CD14-positive monocyte (primary cell): ENCODE results near the gene HMCN2. TPM values are rescaled to one million over a fixed set of nuclear protein-coding genes. Genes with fewer than 3 reads are reported as not detected.
A peak's percentile ranks its signal among the peaks of the same experiment; 100 is the strongest.

ENCODE experiments used
- DNase-seq, 3 donors: peaks; one replicate each; pipeline ENCODE4 v3.0.0-alpha.2; 2011 to 2022
- H2AFZ ChIP-seq: 2 replicates; pipeline ENCODE4 v1.6.0; 2012; ENCODE audit warnings: mild to moderate bottlenecking, low read depth, low read length, inconsistent platforms; ENCODE audit not compliant: insufficient read depth, poor library complexity, severe bottlenecking
- H3K27ac ChIP-seq, 2 donors: 1 replicate in 1 of 2; 2 replicates in 1 of 2; pipeline ENCODE4 v1.5.1; 2012 to 2013; ENCODE audit warnings: low read length in 2 of 2, control low read depth in 1 of 2, inconsistent platforms in 1 of 2, low read depth in 1 of 2, mild to moderate bottlenecking in 1 of 2
- H3K27me3 ChIP-seq, 2 donors: one replicate each; pipeline versions ENCODE4 v1.6.0 to v1.6.1; 2011 to 2013; ENCODE audit warnings: low read length in 2 of 2; ENCODE audit not compliant: control insufficient read depth in 2 of 2, insufficient read depth in 2 of 2
- H3K36me3 ChIP-seq, 2 donors: replicated peaks in 1 of 2; 1 replicate in 1 of 2; 2 replicates in 1 of 2; pipeline versions ENCODE4 v1.5.1 to v1.6.1; 2012 to 2013; ENCODE audit warnings: low read length in 2 of 2, control low read depth in 1 of 2, inconsistent platforms in 1 of 2, mild to moderate bottlenecking in 1 of 2; ENCODE audit not compliant: insufficient read depth in 2 of 2, control insufficient read depth in 1 of 2
- H3K4me1 ChIP-seq, 2 donors: 1 replicate in 1 of 2; 2 replicates in 1 of 2; pipeline versions ENCODE4 v1.5.1 to v1.6.1; 2012 to 2013; ENCODE audit warnings: low read length in 2 of 2, control low read depth in 1 of 2, inconsistent platforms in 1 of 2, mild to moderate bottlenecking in 1 of 2, moderate library complexity in 1 of 2; ENCODE audit not compliant: insufficient read depth in 2 of 2, control insufficient read depth in 1 of 2
- H3K4me2 ChIP-seq: replicated peaks from 2 replicates; pipeline ENCODE3; 2012; ENCODE audit warnings: low read length, moderate library complexity, mild to moderate bottlenecking; ENCODE audit not compliant: poor library complexity, severe bottlenecking; ENCODE audit errors: extremely low read depth
- H3K4me3 ChIP-seq, 3 experiments: fragments of 200-600 bp in 1 of 3; sonication (generic) in 1 of 3; replicated peaks in 1 of 3; 1 replicate in 2 of 3; 2 replicates in 1 of 3; pipeline ENCODE4 v1.5.1; 2011 to 2013; ENCODE audit warnings: low read length in 3 of 3, mild to moderate bottlenecking in 3 of 3, control low read depth in 2 of 3, low read depth in 2 of 3, inconsistent platforms in 1 of 3, moderate library complexity in 1 of 3
- H3K79me2 ChIP-seq: 2 replicates; pipeline ENCODE4 v1.6.0; 2012; ENCODE audit warnings: mild to moderate bottlenecking, control low read depth, inconsistent platforms, low read length, moderate library complexity; ENCODE audit not compliant: insufficient read depth
- H3K9ac ChIP-seq: 2 replicates; pipeline ENCODE4 v1.6.0; 2017; ENCODE audit warnings: low read length, mild to moderate bottlenecking; ENCODE audit not compliant: insufficient read depth, poor library complexity, severe bottlenecking
- H3K9me3 ChIP-seq, 2 donors: replicated peaks in 1 of 2; 1 replicate in 1 of 2; 2 replicates in 1 of 2; pipeline versions ENCODE4 v1.5.1 to v1.6.1; 2012 to 2013; ENCODE audit warnings: low read length in 2 of 2, control low read depth in 1 of 2; ENCODE audit not compliant: control insufficient read depth in 1 of 2, insufficient read depth in 1 of 2
- H4K20me1 ChIP-seq: 2 replicates; pipeline ENCODE4 v1.6.0; 2012; ENCODE audit warnings: mild to moderate bottlenecking, low read length, control low read depth, moderate library complexity; ENCODE audit not compliant: insufficient read depth
- H3K27ac Mint-ChIP-seq, 7 donors: one replicate each; pipeline ENCODE4 v1.8.0; 2020; ENCODE audit warnings: mild to moderate bottlenecking in 7 of 7, mixed read lengths in 7 of 7, moderate library complexity in 6 of 7, inconsistent platforms in 2 of 7
- H3K27me3 Mint-ChIP-seq, 3 donors: one replicate each; pipeline ENCODE4 v1.8.0; 2021 to 2022; ENCODE audit warnings: low read depth in 3 of 3, mild to moderate bottlenecking in 3 of 3, mixed read lengths in 3 of 3, moderate library complexity in 3 of 3, inconsistent platforms in 1 of 3
- H3K36me3 Mint-ChIP-seq, 2 donors: one replicate each; pipeline ENCODE4 v1.8.0; 2020; ENCODE audit warnings: mixed read lengths in 2 of 2, inconsistent platforms in 1 of 2, mild to moderate bottlenecking in 1 of 2
- H3K4me1 Mint-ChIP-seq: one replicate; pipeline ENCODE4 v1.8.0; 2020; ENCODE audit warnings: mild to moderate bottlenecking, mixed read lengths
- H3K4me3 Mint-ChIP-seq, 2 donors: one replicate each; pipeline ENCODE4 v1.8.0; 2020; ENCODE audit warnings: mild to moderate bottlenecking in 2 of 2, mixed read lengths in 2 of 2, moderate library complexity in 1 of 2
- H3K9me3 Mint-ChIP-seq, 7 donors: one replicate each; pipeline ENCODE4 v1.8.0; 2020 to 2022; ENCODE audit warnings: mixed read lengths in 7 of 7, mild to moderate bottlenecking in 6 of 7, moderate library complexity in 6 of 7, inconsistent platforms in 2 of 7
- CTCF ChIP-seq: fragments of 200-600 bp; IDR thresholded peaks from one replicate; pipeline ENCODE4 v1.8.0; 2022; ENCODE audit warnings: antibody characterized with exemption, mild to moderate bottlenecking
- WGBS: methylation state at CpG from one replicate; pipeline ENCODE4 v1.1.5; 2013; ENCODE audit warnings: missing lambda C conversion rate; ENCODE audit not compliant: insufficient coverage; 5-methylcytosine and 5-hydroxymethylcytosine counted together
- intact Hi-C, 2 donors: fragments of 100-400 bp; cut with micrococcal nuclease; formaldehyde crosslinking; loops; one replicate each; pipeline versions ENCODE4 v1.15.0 to v1.15.1; 2023
- polyA plus RNA-seq, 3 donors: library from polyadenylated mRNA; depleted of rRNA in 1 of 3; unstranded in 2 of 3; stranded (reverse) in 1 of 3; fragments of 300-500 nt in 2 of 3; fragments of >200 nt in 1 of 3; fragmentation: Illumina TruSeq in 2 of 3; gene quantifications; 1 replicate in 2 of 3; 2 replicates in 1 of 3; pipeline ENCODE4 v1.2.3, GENCODE V29; 2012 to 2021

The HMCN2 gene
- polyA plus RNA-seq, 3 donors, result not detected

DNA sequence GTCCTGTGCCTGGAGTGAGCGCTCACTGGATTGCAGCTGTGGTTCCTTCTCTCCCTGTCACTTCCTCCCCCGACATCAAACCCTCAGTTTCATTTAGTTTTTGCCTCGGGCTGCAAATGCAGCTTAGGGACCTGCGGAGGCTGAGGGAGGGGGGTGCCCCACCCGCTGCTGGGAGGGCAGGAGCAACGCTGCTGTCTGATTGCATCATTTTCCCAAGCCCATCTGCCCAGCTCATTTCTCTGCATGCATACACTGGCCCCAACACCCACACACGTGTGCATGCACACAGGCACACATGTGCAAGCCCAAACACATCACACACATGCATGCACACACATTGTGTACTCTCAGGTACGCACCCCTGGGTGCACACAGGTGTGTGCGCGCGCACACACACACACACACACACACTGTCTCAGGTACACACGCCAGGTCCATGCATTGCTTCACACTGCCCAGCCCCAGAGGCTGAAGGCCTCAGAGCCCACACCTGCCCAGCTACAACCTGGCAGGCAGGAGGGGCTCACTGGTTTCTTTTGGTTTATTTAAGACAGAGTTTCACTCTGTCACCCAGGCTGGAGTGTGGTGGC, 182.6 kb downstream of the HMCN2 start:
- H3K27ac Mint-ChIP-seq, result no peak overlapping the region
- peak overlapping the region; percentile 65 for H2AFZ ChIP-seq

More for the DNA sequence above, 182.6 kb downstream of the HMCN2 start:
- intact Hi-C loops, result no loop called here
- H3K4me2 ChIP-seq, result peak overlapping the region; percentile 1
- H3K36me3 Mint-ChIP-seq, result no peaks in the 10 kb centered on the region
- no peaks in the 10 kb centered on the region for H3K36me3 ChIP-seq
- no peak overlapping the region for H3K27ac ChIP-seq
- H3K9me3 ChIP-seq, result no peaks in the 10 kb centered on the region
- H3K4me3 Mint-ChIP-seq, result no peak overlapping the region
- H3K4me1 ChIP-seq, result peaks cover 18 to 35% of the 10 kb centered on the region in 2 donors
- H3K9ac ChIP-seq, result peak overlapping the region; percentile 18
- DNase-seq, result peak in 1 of 3 donors; percentile 3
- peaks cover 25% of the 10 kb centered on the region for H3K4me1 Mint-ChIP-seq
- no peaks in the 10 kb centered on the region for H4K20me1 ChIP-seq
- H3K9me3 Mint-ChIP-seq, result peaks cover 0 to 1% (median 0%) of the 10 kb centered on the region in 7 donors
- peaks cover 14 to 25% of the 10 kb centered on the region in 2 donors for H3K27me3 ChIP-seq
- TF ChIP-seq CTCF, result no peak
- peaks cover 37 to 65% (median 42%) of the 10 kb centered on the region in 3 donors for H3K27me3 Mint-ChIP-seq
- H3K79me2 ChIP-seq, result no peaks in the 10 kb centered on the region
- no peak overlapping the region for H3K4me3 ChIP-seq
- WGBS, result 41% methylated on average over 7 of the region's 12 CpGs
